Measurements from ENCODE around the gene ETV6. TPM values are rescaled to one million over a fixed set of nuclear protein-coding genes. Genes with fewer than 3 reads are reported as not detected.

ETV6 gene
- total RNA-seq, 1 experiment from 2014 or later, result 14.1 TPM

GRCh38 chr12:11757531-11757930 is 108.1 kb downstream of the ETV6 start:
- ChIA-PET POLR2A (no interaction called here), RAD21 (ENCODE audit: low non-redundant PET in 1 of 2, low total read pairs in 2 of 2, uncharacterized antibody in 2 of 2, unreplicated experiment in 2 of 2) (no interaction called here), CTCF (no interaction called here)
- H3K9me3 ChIP-seq (ENCODE audit: control insufficient read depth in 1 of 2, insufficient read depth in 1 of 2, low read depth in 1 of 2, low read length in 2 of 2), result no peaks in the 10 kb centered on the region
- no peaks in the 10 kb centered on the region for H3K79me2 ChIP-seq (ENCODE audit: insufficient read depth, low read length)
- no peaks in the 10 kb centered on the region for H3K27me3 ChIP-seq (ENCODE audit: insufficient read depth, low read length)
- intact Hi-C loops (cut with micrococcal nuclease), result no loop called here
- H3K9me2 ChIP-seq (ENCODE audit: insufficient read depth), result no peaks in the 10 kb centered on the region
- no TSS peak for BruUV-seq (replicated peaks)
- H3K9ac ChIP-seq (ENCODE audit: low read length), result no peak overlapping the region
- no peaks in the 10 kb centered on the region for H4K20me1 ChIP-seq (ENCODE audit: insufficient read depth)
- peaks cover 0 to 2% of the 10 kb centered on the region in 2 experiments; a peak in 1 of 4 replicates for H3K36me3 ChIP-seq (ENCODE audit: control insufficient read depth in 1 of 2, insufficient read depth in 2 of 2, low read length in 2 of 2)
- no peak for DNase-seq (ENCODE audit: low read depth, low spot score)
- no peaks in the 10 kb centered on the region for H3K4me1 ChIP-seq (ENCODE audit: control insufficient read depth in 1 of 2, insufficient read depth in 2 of 2, low read length in 2 of 2)
- TF ChIP-seq EZH2 (IDR thresholded peaks at IDR 0.05), result no peak
- TF ChIP-seq POLR2A (IDR thresholded peaks at IDR 0.05; ENCODE audit: borderline replicate concordance, extremely low read depth, insufficient read depth, insufficient read length), result no peak
- no peak for TF ChIP-seq ZNF274 (IDR thresholded peaks at IDR 0.05; ENCODE audit: low read depth, low read length)
- no peak for TF ChIP-seq SP1 (IDR thresholded peaks at IDR 0.05; ENCODE audit: low read depth)
- TF ChIP-seq, protein P1, sequence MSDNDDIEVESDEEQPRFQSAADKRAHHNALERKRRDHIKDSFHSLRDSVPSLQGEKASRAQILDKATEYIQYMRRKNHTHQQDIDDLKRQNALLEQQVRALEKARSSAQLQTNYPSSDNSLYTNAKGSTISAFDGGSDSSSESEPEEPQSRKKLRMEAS (IDR thresholded peaks at IDR 0.05), result no peak
- TF ChIP-seq TCF7L2 (IDR thresholded peaks at IDR 0.05; ENCODE audit: borderline replicate concordance, extremely low read depth, insufficient read depth, insufficient read length), result no peak
- H3K27ac ChIP-seq (ENCODE audit: low read depth, low read length), result no peak overlapping the region
- no peak overlapping the region for H2AFZ ChIP-seq (ENCODE audit: low read depth, low read length, poor library complexity, severe bottlenecking)
- no peak overlapping the region for H3K4me3 ChIP-seq (replicated peaks in 1 of 2; ENCODE audit: low read depth in 1 of 2, low read length in 2 of 2)
- no peak overlapping the region for H3K4me2 ChIP-seq (ENCODE audit: low read length)
- no peak for ATAC-seq

DNA sequence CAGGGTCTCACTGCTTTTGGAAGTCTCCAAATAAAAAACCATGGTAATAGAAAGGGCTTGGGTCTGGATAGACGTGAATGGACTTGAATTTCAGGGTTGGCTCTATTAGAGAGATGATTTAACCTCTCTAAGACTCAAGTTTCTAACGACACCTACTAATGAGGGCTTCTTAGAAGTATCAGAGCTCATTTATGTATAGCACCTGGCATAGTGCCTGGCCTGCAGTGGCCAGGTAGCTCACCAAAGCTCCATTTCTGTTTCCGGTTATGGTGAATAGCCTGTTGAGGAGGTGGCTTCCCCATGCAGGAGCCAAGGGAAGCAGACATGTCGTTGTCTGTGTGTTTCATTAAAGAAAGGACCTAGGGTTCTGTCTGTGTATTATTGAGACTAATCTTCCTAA is 108.6 kb downstream of the ETV6 start:
- H3K27ac ChIP-seq (ENCODE audit: low read depth, low read length), result no peak overlapping the region
- intact Hi-C loops (cut with micrococcal nuclease), result no loop called here
- ATAC-seq (no peak), DNase-seq (ENCODE audit: low read depth, low spot score) (no peak)
- no peaks in the 10 kb centered on the region for H3K27me3 ChIP-seq (ENCODE audit: insufficient read depth, low read length)
- POLR2A ChIA-PET, result no interaction called here
- H3K9me3 ChIP-seq (ENCODE audit: control insufficient read depth in 1 of 2, insufficient read depth in 1 of 2, low read depth in 1 of 2, low read length in 2 of 2), result no peaks in the 10 kb centered on the region
- CTCF ChIA-PET, result no interaction called here
- no peak overlapping the region for H3K4me3 ChIP-seq (replicated peaks in 1 of 2; ENCODE audit: low read depth in 1 of 2, low read length in 2 of 2)
- H3K9me2 ChIP-seq (ENCODE audit: insufficient read depth), result no peaks in the 10 kb centered on the region
- no peaks in the 10 kb centered on the region for H3K79me2 ChIP-seq (ENCODE audit: insufficient read depth, low read length)
- no peak overlapping the region for H3K9ac ChIP-seq (ENCODE audit: low read length)
- BruUV-seq (replicated peaks), result no TSS peak
- H3K4me2 ChIP-seq (ENCODE audit: low read length), result no peak overlapping the region
- H3K36me3 ChIP-seq (ENCODE audit: control insufficient read depth in 1 of 2, insufficient read depth in 2 of 2, low read length in 2 of 2), result peaks cover 0 to 2% of the 10 kb centered on the region in 2 experiments; a peak in 1 of 4 replicates
- H4K20me1 ChIP-seq (ENCODE audit: insufficient read depth), result no peaks in the 10 kb centered on the region
- no peak overlapping the region for H2AFZ ChIP-seq (ENCODE audit: low read depth, low read length, poor library complexity, severe bottlenecking)
- H3K4me1 ChIP-seq (ENCODE audit: control insufficient read depth in 1 of 2, insufficient read depth in 2 of 2, low read length in 2 of 2), result no peaks in the 10 kb centered on the region
- RAD21 ChIA-PET (ENCODE audit: low non-redundant PET in 1 of 2, low total read pairs in 2 of 2, uncharacterized antibody in 2 of 2, unreplicated experiment in 2 of 2), result no interaction called here
- TF ChIP-seq ATF3 (IDR thresholded peaks at IDR 0.05) (no peak), EZH2phosphoT487 (IDR thresholded peaks at IDR 0.05; ENCODE audit: borderline replicate concordance) (no peak), ZFX (IDR thresholded peaks at IDR 0.05) (no peak), SP1 (IDR thresholded peaks at IDR 0.05; ENCODE audit: low read depth) (no peak), POLR2AphosphoS5 (IDR thresholded peaks at IDR 0.05; ENCODE audit: low read depth, low read length) (no peak), SRF (IDR thresholded peaks at IDR 0.05; ENCODE audit: low read depth) (no peak), REST (IDR thresholded peaks at IDR 0.05; ENCODE audit: low read depth) (no peak), CEBPB (IDR thresholded peaks at IDR 0.05; ENCODE audit: low read depth) (no peak), SIN3A (IDR thresholded peaks at IDR 0.05; ENCODE audit: low read depth) (no peak), ELF1 (IDR thresholded peaks at IDR 0.05; ENCODE audit: borderline replicate concordance, low read depth) (no peak), CTCF (IDR thresholded peaks at IDR 0.05 in 2 of 3, conservative IDR thresholded peaks at IDR 0.05 in 1 of 3; ENCODE audit: borderline replicate concordance in 1 of 3, insufficient read depth in 1 of 3, low read depth in 2 of 3, low read length in 2 of 3) (no peak), JUND (IDR thresholded peaks at IDR 0.05) (no peak), RAD21 (IDR thresholded peaks at IDR 0.05; ENCODE audit: low read depth) (no peak)
